Stimulated activated CD8-positive, alpha-beta memory T cell treated with anti-CD3 and anti-CD28 coated beads, Interleukin-12 subunit alpha, Interleukin-12 subunit beta, amount 100 ng/mL, for 4 hours (primary cell): ENCODE measurements around the gene BRIP1.

Source experiments
- DNase-seq: peaks from one replicate; pipeline ENCODE4 v3.0.0-alpha.2; 2020; ENCODE audit warnings: low read depth

The BRIP1 gene

DNA sequence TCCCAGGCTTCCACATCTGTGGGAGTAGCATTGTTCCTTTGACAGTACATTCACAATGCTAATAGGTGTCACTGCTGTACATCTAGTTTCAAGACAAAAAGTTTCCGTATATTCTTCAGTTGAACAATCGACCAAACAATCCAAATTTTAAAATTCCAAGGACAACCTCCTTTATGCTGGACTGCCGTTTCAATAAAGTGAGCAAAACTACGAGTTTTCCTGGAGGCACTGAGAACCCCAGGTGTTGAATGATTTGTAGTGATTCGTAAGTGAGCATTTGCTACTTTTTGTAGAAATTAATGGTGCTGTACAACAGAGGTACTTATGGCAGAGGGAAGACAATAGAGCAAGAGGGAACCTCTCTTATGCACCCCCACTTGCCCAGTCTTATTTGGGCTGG is 201.1 kb downstream of the BRIP1 start:
- no peak for DNase-seq

GRCh38 chr17:61660746-61661485 is 202.4 kb downstream of the BRIP1 start:
- no peak for DNase-seq

DNA sequence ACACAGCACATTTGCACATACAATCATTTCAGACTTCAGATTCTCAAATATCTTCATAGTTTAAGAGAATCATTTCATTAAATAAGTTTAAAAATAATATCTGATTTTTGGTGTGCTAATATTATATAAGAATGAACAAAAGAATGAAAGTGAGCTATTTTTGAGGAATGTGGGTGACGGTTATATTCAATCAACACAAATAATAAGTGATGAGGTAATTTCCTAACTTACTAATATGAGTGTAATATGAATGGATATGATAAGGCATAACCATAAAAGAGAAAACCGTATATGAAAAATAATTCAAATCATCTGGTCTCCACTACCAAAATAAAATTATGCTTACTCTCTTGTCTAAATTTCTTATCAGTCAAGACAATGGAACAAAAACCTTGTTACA is 203.9 kb downstream of the BRIP1 start:
- no peak for DNase-seq

GRCh38 chr17:61658183-61658582 is 205.1 kb downstream of the BRIP1 start:
- DNase-seq: no peak

- DNase-seq: no peak
Measured at GRCh38 chr17:61657338-61657737, 206.0 kb downstream of the BRIP1 start.

DNA sequence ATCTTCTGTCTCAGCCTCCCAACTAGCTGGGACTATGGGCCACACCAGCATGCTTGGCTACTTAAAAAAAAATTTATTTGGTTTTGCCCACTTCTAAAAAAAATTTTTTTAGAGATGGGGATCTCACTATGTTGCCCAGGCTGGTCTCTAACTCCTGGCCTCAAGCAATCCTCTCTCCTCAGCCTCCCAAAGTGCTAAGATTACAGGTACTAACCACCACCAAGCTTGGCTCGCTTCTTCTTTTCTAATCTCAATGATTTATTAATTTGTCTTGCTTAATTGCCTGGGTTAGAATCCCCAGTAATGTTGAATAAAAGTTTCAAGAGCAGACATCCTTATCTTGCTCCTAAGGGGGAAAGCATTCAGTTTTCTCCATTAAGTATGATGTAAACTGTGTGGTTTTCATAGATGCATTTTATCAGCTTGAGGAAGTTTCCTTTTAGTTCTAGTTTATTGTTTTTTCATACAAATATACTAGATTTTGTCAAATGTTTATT is 206.6 kb downstream of the BRIP1 start:
- no peak for DNase-seq

- no peak for DNase-seq
Measured at GRCh38 chr17:61650749-61651148, 212.6 kb downstream of the BRIP1 start.

DNA sequence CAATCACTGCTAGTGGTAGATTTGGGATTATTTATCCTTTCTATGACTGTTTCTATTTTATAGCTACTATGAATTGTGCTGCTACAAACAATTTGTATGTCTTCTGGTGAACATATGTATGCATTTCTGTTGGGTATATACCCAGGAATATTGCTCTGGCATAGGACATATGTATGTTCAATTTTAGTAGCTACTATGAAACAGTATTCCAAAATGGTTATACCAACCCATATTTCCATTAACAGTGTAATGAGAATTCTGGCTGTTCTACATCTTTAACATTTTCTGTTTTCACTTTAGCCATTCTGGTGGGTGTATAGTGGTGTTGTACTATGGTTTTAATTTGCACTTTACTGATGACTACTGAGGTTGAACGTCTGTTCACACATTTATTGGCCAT is 214.7 kb downstream of the BRIP1 start:
- no peak for DNase-seq

DNA sequence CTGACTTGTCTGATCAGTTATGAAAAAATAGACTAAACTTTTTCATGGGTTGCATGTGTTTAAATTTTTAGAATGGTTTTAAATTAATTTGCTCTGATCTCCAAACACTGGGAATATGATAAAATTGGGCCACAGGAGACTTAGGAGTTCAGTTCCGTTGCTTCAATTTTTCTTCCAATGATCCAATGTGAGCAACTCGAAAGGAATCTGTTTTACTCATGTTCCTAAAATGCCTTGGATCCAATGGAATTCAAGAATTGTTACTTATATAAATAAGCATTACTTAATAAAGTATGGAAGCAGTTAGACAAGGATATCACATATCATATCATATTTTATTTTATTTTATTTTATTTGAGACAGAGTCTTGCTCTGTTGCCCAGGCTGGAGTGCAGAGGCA is 216.3 kb downstream of the BRIP1 start:
- no peak for DNase-seq

DNA sequence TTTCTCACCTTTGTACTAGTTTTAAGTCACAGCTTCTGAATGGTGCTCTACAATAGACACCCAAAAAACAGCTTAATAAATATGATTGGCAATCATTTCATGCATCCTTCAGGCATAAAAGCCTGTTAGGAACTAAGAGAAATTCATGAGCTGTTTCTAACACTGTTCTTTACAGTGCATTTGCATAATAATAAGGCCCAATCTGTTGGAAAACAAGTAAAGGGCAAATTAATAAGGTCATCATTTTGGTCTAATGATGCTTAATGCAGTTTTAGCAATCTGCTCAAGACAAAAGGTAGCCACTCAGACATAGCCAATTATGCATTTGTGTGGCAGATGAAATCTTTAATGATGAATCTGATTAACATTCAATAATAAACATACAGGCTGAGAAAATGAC is 216.8 kb downstream of the BRIP1 start:
- DNase-seq: no peak

DNA sequence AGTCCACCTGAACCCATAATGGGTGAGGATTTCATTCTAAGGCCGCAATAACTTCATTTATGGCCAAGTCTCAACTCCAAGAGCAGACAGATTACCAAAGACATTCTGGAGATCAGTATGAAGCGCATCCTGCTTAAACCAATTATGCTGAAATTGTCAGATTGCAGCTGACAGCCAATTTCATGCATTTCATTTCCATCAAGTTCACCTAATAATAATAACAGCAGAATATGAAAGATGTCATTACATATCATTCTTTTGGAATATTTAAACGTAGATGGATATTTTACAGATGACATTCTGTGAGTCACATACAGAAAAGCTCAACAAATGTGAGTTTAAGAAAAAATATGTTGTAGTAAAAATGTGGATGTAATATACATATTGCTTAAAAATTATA is 217.4 kb downstream of the BRIP1 start:
- no peak for DNase-seq

DNA sequence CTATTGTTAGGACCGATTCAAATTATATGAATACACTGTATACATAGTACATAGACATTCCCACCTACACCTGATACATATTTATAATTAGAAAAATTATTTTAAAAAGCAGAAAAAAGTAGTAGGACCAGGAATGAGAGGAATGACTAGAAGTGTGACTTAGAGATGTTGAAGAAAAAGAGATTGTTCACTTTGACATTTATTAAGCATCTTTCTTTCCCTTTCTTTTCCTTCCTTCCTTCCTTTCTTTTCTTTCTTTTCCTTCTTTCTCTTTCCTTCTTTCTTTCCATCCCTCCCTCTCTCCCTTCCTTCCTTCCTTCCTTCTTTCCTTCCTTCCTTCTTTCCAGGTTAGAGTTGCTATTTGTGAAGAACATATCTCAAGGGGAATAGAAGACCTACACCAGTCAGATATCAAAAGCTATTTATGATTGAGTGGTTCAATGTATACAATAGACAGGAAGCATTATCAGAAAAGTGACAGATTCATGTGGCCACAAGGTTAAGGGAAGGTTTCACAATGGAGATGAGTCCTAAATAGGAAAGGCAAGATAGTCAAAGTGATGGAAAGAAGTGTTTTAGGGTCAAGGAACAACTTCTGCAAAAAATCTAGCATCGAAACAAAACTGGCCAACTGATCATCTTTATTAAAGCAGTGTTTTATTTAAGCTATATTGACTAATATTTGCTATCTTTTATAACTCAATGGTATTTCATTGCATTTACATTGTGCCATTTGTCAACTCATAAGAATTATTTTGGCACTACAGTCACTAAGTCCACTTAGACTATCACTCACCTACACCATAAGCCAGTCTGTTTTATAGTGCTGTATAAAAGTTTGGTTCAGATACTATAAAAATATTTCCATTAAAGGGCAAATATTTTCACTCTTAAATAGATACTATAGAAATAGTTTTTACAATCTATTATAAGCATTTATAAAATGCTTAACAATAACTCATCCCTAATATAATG is 218.2 kb downstream of the BRIP1 start:
- DNase-seq: no peak

DNA sequence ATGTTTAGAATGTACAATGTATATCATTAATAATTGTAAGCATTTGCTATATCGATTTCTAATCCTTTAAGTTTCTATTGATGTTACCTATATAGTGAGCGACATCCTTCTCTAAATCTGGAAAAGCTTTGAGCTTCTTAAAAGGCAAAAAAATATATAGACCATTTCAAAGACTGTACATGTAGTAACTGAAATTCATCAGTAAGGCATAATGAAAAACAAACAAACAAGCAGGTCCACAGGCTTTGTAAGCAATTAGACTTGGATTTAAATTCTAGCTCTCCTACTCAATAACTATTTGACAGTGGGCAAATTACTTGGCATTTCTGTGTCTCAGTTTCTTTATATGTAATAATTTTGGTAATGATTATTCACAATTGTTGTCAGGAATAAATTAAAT is 220.6 kb downstream of the BRIP1 start:
- no peak for DNase-seq

GRCh38 chr17:61641715-61642114 is 221.6 kb downstream of the BRIP1 start:
- DNase-seq: no peak

- DNase-seq: no peak
Measured at GRCh38 chr17:61641084-61641483, 222.2 kb downstream of the BRIP1 start.

GRCh38 chr17:61639818-61640217 is 223.5 kb downstream of the BRIP1 start:
- no peak for DNase-seq

DNA sequence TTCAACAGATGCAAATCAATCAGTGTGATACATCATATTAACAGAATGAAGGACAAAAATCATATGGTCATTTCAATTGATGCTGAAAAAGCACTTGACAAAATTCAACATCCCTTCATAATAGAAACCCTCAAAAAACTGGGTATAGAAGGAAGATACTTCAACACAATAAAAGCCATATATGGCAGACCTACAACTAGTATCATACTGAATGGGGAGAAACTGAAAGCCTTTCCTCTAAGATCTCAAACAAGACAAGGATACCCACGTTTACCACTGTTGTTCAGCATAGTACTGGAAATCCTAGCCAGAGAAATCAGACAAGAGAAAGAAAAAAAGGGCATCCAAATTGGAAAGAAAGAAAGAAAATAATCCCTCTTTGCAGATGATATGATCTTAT is 225.2 kb downstream of the BRIP1 start:
- DNase-seq: no peak

DNA sequence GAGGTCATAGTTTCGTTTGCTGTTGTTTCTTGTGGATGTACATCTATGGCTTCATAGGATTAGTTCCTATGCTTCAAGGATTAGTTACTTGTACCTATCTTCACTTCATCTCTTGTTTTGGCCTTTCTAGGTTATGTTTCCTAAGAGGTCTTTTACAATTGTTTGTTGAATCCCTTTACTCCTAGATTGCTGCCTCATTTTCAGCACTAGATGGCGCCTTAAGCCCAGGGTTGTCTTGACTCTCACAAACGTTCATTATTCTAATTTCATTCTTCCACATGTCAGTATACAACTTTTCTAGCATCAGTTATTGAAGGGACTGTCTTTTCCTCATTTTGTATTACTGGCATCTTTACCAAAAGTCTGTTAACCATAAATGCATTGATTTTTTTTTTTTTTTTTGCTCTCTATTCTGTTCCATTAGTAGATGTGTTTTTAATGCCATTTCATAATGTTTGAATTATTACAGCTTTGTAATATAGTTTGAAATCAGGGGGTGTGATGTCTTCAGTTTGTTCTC is 227.4 kb downstream of the BRIP1 start:
- no peak for DNase-seq

- no peak for DNase-seq
Measured at GRCh38 chr17:61634942-61635538, 228.3 kb downstream of the BRIP1 start.

GRCh38 chr17:61634011-61634539 is 229.3 kb downstream of the BRIP1 start:
- no peak for DNase-seq

DNA sequence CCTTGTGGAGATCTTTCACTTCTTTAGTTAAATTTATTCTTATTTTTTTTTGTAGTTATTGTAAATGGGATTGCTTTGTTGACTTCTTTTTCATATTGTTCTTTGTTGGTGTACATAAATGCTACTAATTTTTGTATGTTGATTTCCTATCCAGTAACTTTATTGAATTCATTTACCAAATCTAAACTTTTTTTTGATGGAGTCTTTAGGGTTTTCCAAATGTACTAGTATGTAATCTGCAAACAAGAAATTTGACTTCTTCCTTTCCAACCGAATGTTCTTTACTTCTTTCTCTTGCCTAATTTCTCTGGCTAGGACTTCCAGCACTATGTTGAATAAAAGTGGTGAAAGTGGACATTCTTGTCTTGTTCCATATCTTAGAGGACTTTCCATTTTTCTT is 230.5 kb downstream of the BRIP1 start:
- no peak for DNase-seq

DNA sequence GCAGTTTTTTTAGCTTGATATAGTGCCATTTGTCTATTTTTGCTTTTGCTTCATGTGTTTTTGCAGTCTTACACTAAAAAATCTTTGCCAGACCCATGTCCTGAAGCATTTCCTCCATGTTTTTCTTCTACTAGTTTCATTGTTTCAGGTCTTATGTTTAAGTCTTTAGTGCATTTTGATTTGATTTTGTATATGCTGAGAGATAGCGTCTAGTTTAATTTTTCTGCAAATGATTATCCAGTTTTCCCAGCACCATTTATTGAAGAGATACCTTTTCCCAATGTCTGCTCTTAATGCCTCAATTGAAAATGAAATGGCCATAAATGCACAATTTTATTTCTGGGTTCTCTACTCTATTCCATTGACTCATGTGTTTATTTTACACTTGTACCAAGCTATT is 231.5 kb downstream of the BRIP1 start:
- DNase-seq: no peak
